Prostate gland (tissue), 2 donors: ENCODE measurements around the gene UBAC1. TPM values are rescaled to one million over a fixed set of nuclear protein-coding genes. Genes with fewer than 3 reads are reported as not detected.

Experiments
- DNase-seq: peaks from one replicate; pipeline ENCODE4 v3.0.0-alpha.2; 2019; ENCODE audit warnings: low spot score
- H3K27ac ChIP-seq, 2 donors: fragments of 200-600 bp; sonication (generic); 2 replicates each; pipeline ENCODE4 v1.5.1; 2017 to 2019
- H3K27me3 ChIP-seq: fragments of 200-600 bp; sonication (generic); replicated peaks from 2 replicates; pipeline ENCODE4 v1.5.1; 2019; ENCODE audit not compliant: insufficient read depth
- H3K36me3 ChIP-seq, 2 donors: fragments of 200-600 bp; sonication (generic); 1 replicate in 1 of 2; 2 replicates in 1 of 2; pipeline versions ENCODE4 v1.5.1 to v1.8.1; 2017 to 2019
- H3K4me1 ChIP-seq: fragments of 200-600 bp; sonication (generic); replicated peaks from 2 replicates; pipeline ENCODE4 v1.5.1; 2019
- H3K4me3 ChIP-seq, 2 donors: fragments of 200-600 bp; sonication (generic); 2 replicates each; pipeline ENCODE4 v1.5.1; 2017 to 2019
- H3K9me3 ChIP-seq: fragments of 200-600 bp; sonication (generic); 2 replicates; pipeline ENCODE4 v1.5.1; 2017
- POLR2A ChIP-seq: fragments of 450-650 bp; IDR thresholded peaks from one replicate; pipeline ENCODE4 v1.6.1; 2016; ENCODE audit warnings: antibody characterized with exemption, mild to moderate bottlenecking
- POLR2AphosphoS5 ChIP-seq: sonication (generic); formaldehyde crosslinking; IDR thresholded peaks from one replicate; pipeline ENCODE4 v1.6.1; 2017; ENCODE audit warnings: antibody characterized with exemption
- WGBS: methylation state at CpG from one replicate; pipeline ENCODE4 v1.1.5; 2018; 5-methylcytosine and 5-hydroxymethylcytosine counted together
- intact Hi-C: fragments of 100-400 bp; cut with DNase I; formaldehyde crosslinking; loops from one replicate; pipeline ENCODE4 v1.14.2; 2022
- total RNA-seq, 2 donors: library from RNA; depleted of rRNA; stranded (reverse); fragments of >200 nt; gene quantifications; one replicate each; pipeline ENCODE4 v1.1.0, GENCODE V29; 2016
- TF ChIP-seq, protein P1 (sequence below), 4 experiments: fragments of 200-600 bp in 2 of 4; fragments of 450-650 bp in 2 of 4; sonication (generic) in 2 of 4; IDR thresholded peaks; 1 replicate in 3 of 4; 2 replicates in 1 of 4; pipeline ENCODE4 v1.5.1; 2016 to 2019; ENCODE audit warnings: antibody characterized with exemption in 4 of 4, mild to moderate bottlenecking in 2 of 4, moderate library complexity in 2 of 4

Gene UBAC1
- total RNA-seq, 2 donors from 2014 or later, result 53.7 to 59.1 TPM

DNA sequence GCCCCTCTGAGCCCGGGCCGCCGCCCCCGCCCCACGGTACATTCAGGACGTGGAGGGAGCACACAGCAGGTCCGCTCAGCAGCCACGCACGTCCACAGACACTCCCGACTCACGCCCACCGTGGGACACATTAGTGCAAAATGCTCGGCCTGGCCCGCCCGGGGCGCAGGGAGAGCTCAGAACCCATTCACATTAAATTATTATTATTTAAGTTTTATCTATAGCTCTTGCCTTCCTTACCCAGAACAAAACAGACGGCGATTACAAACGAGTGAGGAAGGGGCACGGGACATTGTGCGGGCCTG lies 47.5 kb upstream of the UBAC1 start:
- 87% methylated on average over 21 of the region's 21 CpGs for WGBS
- no peaks in the 10 kb centered on the region for H3K36me3 ChIP-seq
- no peak for DNase-seq
- intact Hi-C loops, result no loop called here
- H3K27me3 ChIP-seq, result no peaks in the 10 kb centered on the region
- TF ChIP-seq, protein P1, sequence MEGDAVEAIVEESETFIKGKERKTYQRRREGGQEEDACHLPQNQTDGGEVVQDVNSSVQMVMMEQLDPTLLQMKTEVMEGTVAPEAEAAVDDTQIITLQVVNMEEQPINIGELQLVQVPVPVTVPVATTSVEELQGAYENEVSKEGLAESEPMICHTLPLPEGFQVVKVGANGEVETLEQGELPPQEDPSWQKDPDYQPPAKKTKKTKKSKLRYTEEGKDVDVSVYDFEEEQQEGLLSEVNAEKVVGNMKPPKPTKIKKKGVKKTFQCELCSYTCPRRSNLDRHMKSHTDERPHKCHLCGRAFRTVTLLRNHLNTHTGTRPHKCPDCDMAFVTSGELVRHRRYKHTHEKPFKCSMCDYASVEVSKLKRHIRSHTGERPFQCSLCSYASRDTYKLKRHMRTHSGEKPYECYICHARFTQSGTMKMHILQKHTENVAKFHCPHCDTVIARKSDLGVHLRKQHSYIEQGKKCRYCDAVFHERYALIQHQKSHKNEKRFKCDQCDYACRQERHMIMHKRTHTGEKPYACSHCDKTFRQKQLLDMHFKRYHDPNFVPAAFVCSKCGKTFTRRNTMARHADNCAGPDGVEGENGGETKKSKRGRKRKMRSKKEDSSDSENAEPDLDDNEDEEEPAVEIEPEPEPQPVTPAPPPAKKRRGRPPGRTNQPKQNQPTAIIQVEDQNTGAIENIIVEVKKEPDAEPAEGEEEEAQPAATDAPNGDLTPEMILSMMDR (IDR thresholded peaks at IDR 0.05), result no peak
- TF ChIP-seq POLR2AphosphoS5 (no peak), POLR2A (no peak)
- no peak overlapping the region for H3K27ac ChIP-seq
- no peaks in the 10 kb centered on the region for H3K9me3 ChIP-seq
- H3K4me1 ChIP-seq, result no peaks in the 10 kb centered on the region
- no peak overlapping the region for H3K4me3 ChIP-seq

- Histone ChIP-seq H3K27ac (no peak overlapping the region), H3K9me3 (no peaks in the 10 kb centered on the region), H3K36me3 (no peaks in the 10 kb centered on the region), H3K4me1 (no peaks in the 10 kb centered on the region), H3K27me3 (no peaks in the 10 kb centered on the region), H3K4me3 (no peak overlapping the region)
- no peak for DNase-seq
- WGBS, result 74% methylated on average over 24 of the region's 24 CpGs
- intact Hi-C loops, result no loop called here
- TF ChIP-seq, protein P1 (IDR thresholded peaks at IDR 0.05), result no peak
- TF ChIP-seq POLR2AphosphoS5 (no peak), POLR2A (no peak)
Observed at GRCh38 chr9:136007934-136008692, 46.9 kb upstream of the UBAC1 start.

- no peaks in the 10 kb centered on the region for H3K36me3 ChIP-seq
- H3K27me3 ChIP-seq, result no peaks in the 10 kb centered on the region
- TF ChIP-seq, protein P1 (IDR thresholded peaks at IDR 0.05), result no peak
- TF ChIP-seq POLR2A (no peak), POLR2AphosphoS5 (no peak)
- DNase-seq, result no peak
- no peaks in the 10 kb centered on the region for H3K4me1 ChIP-seq
- WGBS, result 71% methylated on average over 36 of the region's 36 CpGs
- no peak overlapping the region for H3K4me3 ChIP-seq
- no peaks in the 10 kb centered on the region for H3K9me3 ChIP-seq
- intact Hi-C loops, result no loop called here
- no peak overlapping the region for H3K27ac ChIP-seq
Observed at GRCh38 chr9:136007276-136007933, 46.2 kb upstream of the UBAC1 start.

DNA sequence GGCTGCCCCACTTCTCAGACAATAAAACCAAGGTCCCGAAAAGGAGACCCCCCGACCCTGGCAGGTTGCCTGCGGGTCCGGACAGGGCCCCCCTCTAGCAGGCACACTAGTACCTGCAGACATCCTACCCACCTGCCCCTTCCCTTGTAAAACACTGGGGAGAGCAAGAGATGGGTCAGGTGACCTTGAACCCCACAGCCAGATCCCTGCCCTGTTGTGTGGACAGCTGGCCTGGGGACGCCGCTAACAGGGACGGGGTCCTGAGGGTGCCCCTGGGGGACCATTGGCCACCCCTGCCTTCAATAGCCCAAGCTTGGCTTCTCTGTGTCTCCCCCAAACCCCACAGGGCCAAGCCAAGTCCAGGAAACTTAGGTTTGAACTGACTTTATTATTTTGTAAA lies 45.0 kb upstream of the UBAC1 start:
- intact Hi-C loops, result no loop called here
- Histone ChIP-seq H3K36me3 (no peaks in the 10 kb centered on the region), H3K4me1 (no peaks in the 10 kb centered on the region), H3K27me3 (no peaks in the 10 kb centered on the region), H3K9me3 (no peaks in the 10 kb centered on the region), H3K4me3 (no peak overlapping the region), H3K27ac (no peak overlapping the region)
- TF ChIP-seq POLR2A, result no peak
- no peak for DNase-seq
- WGBS, result 72% methylated on average over 7 of the region's 7 CpGs

- DNase-seq, result no peak
- Histone ChIP-seq H3K4me1 (no peaks in the 10 kb centered on the region), H3K4me3 (no peak overlapping the region), H3K9me3 (no peaks in the 10 kb centered on the region), H3K27me3 (no peaks in the 10 kb centered on the region), H3K27ac (no peak overlapping the region), H3K36me3 (no peaks in the 10 kb centered on the region)
- TF ChIP-seq, protein P1 (IDR thresholded peaks at IDR 0.05), result no peak
- TF ChIP-seq POLR2A (no peak), POLR2AphosphoS5 (no peak)
- WGBS, result 81% methylated on average over 15 of the region's 15 CpGs
- intact Hi-C loops, result no loop called here
Observed at GRCh38 chr9:136004712-136005111, 43.5 kb upstream of the UBAC1 start.
